Measurements from ENCODE around the gene ZNF358.

ZNF358 gene

GRCh38 chr19:7559102-7559501 lies 43.2 kb downstream of the ZNF358 start:
- DNase-seq (ENCODE audit: low read depth) = no peak

GRCh38 chr19:7560255-7560654 lies 44.4 kb downstream of the ZNF358 start:
- no peak for DNase-seq (ENCODE audit: low read depth)

GRCh38 chr19:7561325-7561724 lies 45.4 kb downstream of the ZNF358 start:
- DNase-seq (ENCODE audit: low read depth) = no peak

- DNase-seq (ENCODE audit: low read depth) = no peak
These were observed 46.9 kb downstream of the ZNF358 start for GRCh38 chr19:7562646-7563393.

DNA sequence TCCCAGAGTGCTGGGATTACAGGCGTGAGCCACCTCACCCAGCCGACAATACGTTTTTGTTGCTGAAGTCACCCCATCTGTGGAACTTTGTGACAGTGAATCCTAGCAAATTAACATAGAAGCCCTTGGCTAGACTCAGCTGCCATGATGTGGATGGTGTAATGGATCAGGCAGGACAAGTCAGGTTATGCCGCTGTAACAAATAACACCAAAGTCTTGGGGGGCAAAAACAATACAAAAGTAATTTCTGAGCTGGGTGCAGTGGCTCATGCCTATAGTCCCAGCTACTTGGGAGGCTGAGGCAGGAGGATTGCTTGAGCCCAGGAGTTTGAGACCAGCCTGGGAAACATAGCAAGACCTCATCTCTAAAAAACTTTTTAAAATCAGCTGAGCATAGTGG lies 49.0 kb downstream of the ZNF358 start:
- DNase-seq (ENCODE audit: low read depth) = no peak

GRCh38 chr19:7565332-7565731 lies 49.4 kb downstream of the ZNF358 start:
- DNase-seq (ENCODE audit: low read depth) = no peak

Data from ELR (cell line).